SIG-M5 (cell line): ENCODE results near the gene KLHL36.

Source experiments
- DNase-seq: peaks from one replicate; lab custom pipeline; 2025; lab: John Stamatoyannopoulos, UW

The KLHL36 gene

GRCh38 chr16:84699712-84700445, 51.6 kb downstream of the KLHL36 start, which contains the start of gene USP10:
USP10 (plus strand) TSS chr16:84700000; CDS start chr16:84700091, 91 bp downstream.
- DNase-seq = no peak

- DNase-seq = no peak
Observed at GRCh38 chr16:84700446-84701300, 52.4 kb downstream of the KLHL36 start.

GRCh38 chr16:84703681-84704080, 55.4 kb downstream of the KLHL36 start:
- DNase-seq = no peak

- no peak for DNase-seq
Observed at GRCh38 chr16:84704253-84704652, 55.9 kb downstream of the KLHL36 start.

- no peak for DNase-seq
Observed at GRCh38 chr16:84706856-84707255, 58.5 kb downstream of the KLHL36 start.

GRCh38 chr16:84709609-84710008, 61.3 kb downstream of the KLHL36 start:
- DNase-seq = no peak

GRCh38 chr16:84710686-84711085, 62.4 kb downstream of the KLHL36 start:
- DNase-seq = no peak
